22Rv1 (cell line): Measurements from ENCODE around the gene GPN1.

Source experiments
- ZFX ChIP-seq: fragments of 450-650 bp; IDR thresholded peaks from 2 replicates; pipeline ENCODE4 v1.6.1; 2017; ENCODE audit warnings: antibody characterized with exemption, borderline replicate concordance
- TF ChIP-seq, protein P1 (sequence below): fragments of 450-650 bp; IDR thresholded peaks from 2 replicates; pipeline ENCODE4 v1.5.1; 2017; ENCODE audit warnings: mild to moderate bottlenecking

DNA sequence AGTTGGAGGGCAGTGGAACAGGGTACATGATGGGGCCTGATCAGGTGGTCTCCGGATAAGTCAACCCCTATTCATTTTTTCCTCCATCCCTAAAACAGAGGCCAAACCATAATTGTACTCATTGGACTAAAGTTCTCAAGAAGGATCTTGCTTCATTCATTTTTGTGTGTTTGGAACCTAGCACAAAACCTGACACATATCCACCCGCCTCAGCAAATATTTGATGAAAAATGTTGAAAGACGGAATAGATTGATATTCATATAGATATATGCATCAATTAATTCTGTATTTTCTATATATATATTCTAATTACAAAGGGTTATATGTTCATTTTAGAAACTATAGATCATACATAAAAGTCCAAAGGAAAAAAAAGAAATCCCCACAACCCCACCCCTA, 56.7 kb downstream of the GPN1 start:
- TF ChIP-seq, protein P1, sequence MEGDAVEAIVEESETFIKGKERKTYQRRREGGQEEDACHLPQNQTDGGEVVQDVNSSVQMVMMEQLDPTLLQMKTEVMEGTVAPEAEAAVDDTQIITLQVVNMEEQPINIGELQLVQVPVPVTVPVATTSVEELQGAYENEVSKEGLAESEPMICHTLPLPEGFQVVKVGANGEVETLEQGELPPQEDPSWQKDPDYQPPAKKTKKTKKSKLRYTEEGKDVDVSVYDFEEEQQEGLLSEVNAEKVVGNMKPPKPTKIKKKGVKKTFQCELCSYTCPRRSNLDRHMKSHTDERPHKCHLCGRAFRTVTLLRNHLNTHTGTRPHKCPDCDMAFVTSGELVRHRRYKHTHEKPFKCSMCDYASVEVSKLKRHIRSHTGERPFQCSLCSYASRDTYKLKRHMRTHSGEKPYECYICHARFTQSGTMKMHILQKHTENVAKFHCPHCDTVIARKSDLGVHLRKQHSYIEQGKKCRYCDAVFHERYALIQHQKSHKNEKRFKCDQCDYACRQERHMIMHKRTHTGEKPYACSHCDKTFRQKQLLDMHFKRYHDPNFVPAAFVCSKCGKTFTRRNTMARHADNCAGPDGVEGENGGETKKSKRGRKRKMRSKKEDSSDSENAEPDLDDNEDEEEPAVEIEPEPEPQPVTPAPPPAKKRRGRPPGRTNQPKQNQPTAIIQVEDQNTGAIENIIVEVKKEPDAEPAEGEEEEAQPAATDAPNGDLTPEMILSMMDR, result no peak
- TF ChIP-seq ZFX, result no peak
